Measurements from ENCODE around the gene NHLRC3. TPM values are rescaled to one million over a fixed set of nuclear protein-coding genes. Genes with fewer than 3 reads are reported as not detected.
"Not testable (repeated sequence)": the region's sequence is repeated elsewhere in the genome, so short reads cannot be mapped to it uniquely, and the experiment has no call there.

The NHLRC3 gene
- total RNA-seq, 1 donor from 2014 or later = 23.9 TPM

- DNase-seq (ENCODE audit: low read depth) = no peak
Observed at GRCh38 chr13:39044536-39044935, 6.3 kb downstream of the NHLRC3 start.

GRCh38 chr13:39047560-39047959 is 9.3 kb downstream of the NHLRC3 start:
- DNase-seq (ENCODE audit: low read depth) = no peak

- no peak for DNase-seq (ENCODE audit: low read depth)
Observed at GRCh38 chr13:39048806-39049205, 10.6 kb downstream of the NHLRC3 start.

GRCh38 chr13:39049274-39049673 is 11.0 kb downstream of the NHLRC3 start:
- no peak for DNase-seq (ENCODE audit: low read depth)

GRCh38 chr13:39051157-39051556 is 12.9 kb downstream of the NHLRC3 start:
- DNase-seq (ENCODE audit: low read depth) = peak; percentile 62

- DNase-seq (ENCODE audit: low read depth) = no peak
Observed at GRCh38 chr13:39052944-39053343, 14.7 kb downstream of the NHLRC3 start.

- DNase-seq (ENCODE audit: low read depth) = no peak
Observed at GRCh38 chr13:39054112-39054511, 15.9 kb downstream of the NHLRC3 start.

- DNase-seq (ENCODE audit: low read depth) = no peak
Observed at GRCh38 chr13:39056018-39056417, 17.8 kb downstream of the NHLRC3 start.

- no peak for DNase-seq (ENCODE audit: low read depth)
Observed at GRCh38 chr13:39058040-39058439, 19.8 kb downstream of the NHLRC3 start.

- no peak for DNase-seq (ENCODE audit: low read depth)
Observed at GRCh38 chr13:39062004-39062403, 23.7 kb downstream of the NHLRC3 start.

- DNase-seq (ENCODE audit: low read depth) = no peak
Observed at GRCh38 chr13:39072842-39073241, 34.6 kb downstream of the NHLRC3 start.

GRCh38 chr13:39073983-39074382 is 35.7 kb downstream of the NHLRC3 start:
- DNase-seq (ENCODE audit: low read depth) = no peak

- not testable (repeated sequence) for DNase-seq (ENCODE audit: low read depth)
Observed at GRCh38 chr13:39086251-39086945, 48.1 kb downstream of the NHLRC3 start.

GRCh38 chr13:39091586-39091985 is 53.3 kb downstream of the NHLRC3 start:
- DNase-seq (ENCODE audit: low read depth) = no peak

GRCh38 chr13:39095500-39095899 is 57.2 kb downstream of the NHLRC3 start:
- DNase-seq (ENCODE audit: low read depth) = no peak

- no peak for DNase-seq (ENCODE audit: low read depth)
Observed at GRCh38 chr13:39099231-39099630, 61.0 kb downstream of the NHLRC3 start.

Other genes with a start within 250 kb of the NHLRC3 start
- gene STOML3, start 47.6 kb upstream of the NHLRC3 start, total RNA-seq = not detected in 2 replicates
- 15.5 and 20.9 TPM in 2 replicates for gene PROSER1, start 367 bp upstream of the NHLRC3 start, total RNA-seq